GM18861 (cell line): ENCODE data around the gene HTD2.
A peak's percentile ranks its signal among the peaks of the same experiment; 100 is the strongest.
"Not testable (repeated sequence)": the region's sequence is repeated elsewhere in the genome, so short reads cannot be mapped to it uniquely, and the experiment has no call there.

Experiments
- ATAC-seq: cut with Tn5 transposase; IDR thresholded peaks from one replicate; pipeline ENCODE4 v1.9.1; 2021; ENCODE audit not compliant: unreplicated experiment

Gene HTD2

DNA sequence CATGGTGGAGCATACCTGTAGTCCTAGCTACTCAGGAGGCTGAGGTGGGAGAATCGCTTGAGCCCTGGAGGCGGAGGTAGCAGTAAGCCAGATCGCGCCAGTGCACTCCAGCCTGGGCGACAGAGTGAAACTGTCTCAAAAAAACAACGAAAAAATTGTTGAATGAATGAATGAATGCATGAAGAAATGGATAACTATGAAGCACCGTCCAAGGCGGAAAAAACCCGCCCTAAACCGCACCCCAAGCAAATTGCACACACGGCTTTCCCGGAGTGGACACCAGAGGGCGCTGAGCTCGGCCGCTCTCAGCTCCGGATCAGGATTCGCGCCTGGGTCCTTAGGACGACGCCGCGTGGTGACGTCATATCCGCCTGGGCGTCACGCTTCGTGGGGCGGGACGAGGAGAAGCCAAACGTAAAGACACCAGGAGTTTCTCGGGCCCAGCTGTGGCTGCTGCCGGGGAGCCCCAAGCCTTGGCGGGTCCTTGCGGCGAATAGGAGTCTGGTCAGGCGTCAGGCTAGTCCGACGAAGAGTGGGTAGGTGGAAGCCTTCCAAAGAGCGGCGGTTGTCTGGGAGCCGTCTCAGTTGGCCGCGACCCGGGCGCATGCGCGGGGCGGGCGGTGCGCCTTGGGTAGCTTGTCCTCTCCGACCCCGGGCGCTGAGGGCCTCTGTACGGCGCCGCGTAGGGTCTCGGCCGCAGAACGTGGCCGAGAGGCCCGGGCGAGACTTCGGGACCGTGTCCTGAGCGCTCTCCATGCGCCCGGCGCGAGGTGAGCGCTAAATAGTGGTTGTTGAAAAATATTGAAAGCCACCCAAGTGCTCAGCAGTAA lies at the start of gene HTD2, which contains the start of gene RPP14:
TSS of gene HTD2 (plus strand) at position 639 of the 830 bp plus-strand sequence. CDS start 11,094 bp downstream, outside the sequence.
TSS of gene RPP14 (plus strand) at position 364 of the 830 bp plus-strand sequence. CDS start 4,085 bp downstream, outside the sequence.
- peak; percentile 76 for ATAC-seq

DNA sequence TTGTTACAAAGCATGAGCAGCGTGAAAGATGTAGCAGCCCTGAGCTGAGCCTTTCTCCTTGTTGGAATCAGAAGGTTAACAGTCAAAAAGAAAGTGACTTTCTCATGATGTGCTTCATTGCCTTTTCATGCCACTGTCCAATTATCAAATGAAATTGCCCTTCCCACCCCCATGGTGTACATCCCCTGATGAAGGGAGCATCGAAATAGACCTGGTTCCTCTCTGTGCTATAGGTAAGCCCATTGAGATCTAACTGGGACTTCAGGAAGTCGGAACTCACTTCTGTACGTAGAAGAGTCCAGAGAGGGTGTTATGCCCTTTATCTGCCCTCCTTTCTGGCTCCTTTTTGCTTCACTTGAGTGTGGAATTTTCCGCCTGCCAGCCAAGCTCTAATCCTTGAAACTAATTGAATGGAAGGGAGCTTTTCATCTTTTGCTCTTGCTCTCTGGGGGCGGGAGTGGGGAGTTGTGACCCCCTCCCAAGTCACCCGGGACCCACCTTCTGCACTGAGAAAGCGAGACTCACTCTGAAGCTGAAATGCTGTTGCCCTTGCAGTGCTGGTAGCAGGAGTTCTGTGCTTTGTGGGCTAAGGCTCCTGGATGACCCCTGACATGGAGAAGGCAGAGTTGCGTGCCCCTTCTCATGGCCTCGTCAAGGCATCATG lies 47.8 kb upstream of the HTD2 start:
- no peak for ATAC-seq

DNA sequence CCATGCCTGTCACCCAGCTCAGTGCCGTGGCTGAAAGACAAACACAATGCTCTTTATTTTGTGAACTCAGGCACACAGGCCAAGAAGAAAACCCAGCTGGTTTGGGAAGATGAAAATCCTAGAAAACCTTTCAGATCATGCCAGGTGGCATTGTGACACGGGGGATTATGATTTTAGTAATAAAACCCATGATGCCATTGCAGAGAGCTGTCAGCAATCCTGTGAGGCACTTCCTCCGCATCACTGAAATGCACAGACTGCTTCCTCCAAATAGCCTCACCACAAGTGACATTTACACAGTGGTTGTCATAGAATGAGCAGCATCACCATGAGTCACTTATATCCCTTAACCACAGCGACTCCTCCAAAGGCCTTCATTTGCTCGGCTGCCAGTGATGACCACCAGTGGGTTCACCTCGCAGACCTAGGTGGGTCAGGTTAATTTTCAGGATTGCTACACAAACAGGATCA lies 46.0 kb upstream of the HTD2 start:
- no peak for ATAC-seq

DNA sequence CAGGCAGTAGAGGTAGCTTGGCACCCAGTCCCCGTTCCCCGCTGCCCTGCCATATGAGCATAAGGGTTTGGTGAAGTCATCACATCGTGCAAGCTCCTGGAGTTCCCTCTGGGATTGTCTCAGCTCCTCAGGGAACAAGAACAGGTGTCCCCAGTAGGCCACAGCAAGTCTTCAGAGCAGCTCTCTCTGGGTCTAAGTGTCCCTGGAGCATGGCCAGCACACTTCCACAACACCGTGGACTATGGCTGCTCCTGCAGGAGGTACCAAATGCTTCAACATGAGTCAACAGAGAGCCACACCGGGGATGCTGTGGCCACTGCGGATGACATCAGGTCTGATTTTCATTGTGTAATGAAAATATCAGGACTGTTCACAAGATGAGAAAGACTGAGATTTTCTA lies 45.6 kb upstream of the HTD2 start:
- no peak for ATAC-seq

DNA sequence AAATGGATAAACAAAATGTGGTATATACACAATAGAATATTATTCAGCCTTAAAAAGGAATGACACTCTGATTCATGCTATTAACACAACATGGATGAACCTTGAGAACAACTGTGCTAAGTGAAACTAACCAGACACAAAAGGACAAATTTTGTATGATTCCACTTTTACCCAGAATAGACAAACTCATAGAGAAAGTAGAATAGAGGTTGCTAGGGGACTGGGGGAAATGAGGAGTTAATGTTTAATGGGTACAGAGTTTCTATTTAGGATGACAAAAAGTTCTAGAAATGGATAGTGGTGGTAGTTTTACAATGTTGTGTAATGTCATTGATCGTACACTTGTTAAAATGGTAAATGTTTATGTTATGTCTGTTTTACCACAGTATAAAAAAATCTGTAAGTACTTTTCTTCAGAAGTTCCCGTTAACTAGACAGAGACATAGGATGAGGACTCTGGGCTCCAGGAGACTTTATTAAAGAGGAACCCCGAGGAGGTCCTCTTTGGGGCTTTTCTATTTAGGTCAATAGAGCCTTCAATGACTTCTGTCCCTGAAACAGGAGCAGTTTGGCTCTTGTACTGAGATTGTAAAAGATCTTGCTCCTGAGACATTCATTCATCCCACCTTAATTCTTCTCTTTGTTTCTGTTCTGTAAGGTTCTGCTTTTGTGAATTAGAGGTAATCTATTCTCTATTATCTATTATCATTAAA lies 44.2 kb upstream of the HTD2 start:
- peak; percentile 95 for ATAC-seq

DNA sequence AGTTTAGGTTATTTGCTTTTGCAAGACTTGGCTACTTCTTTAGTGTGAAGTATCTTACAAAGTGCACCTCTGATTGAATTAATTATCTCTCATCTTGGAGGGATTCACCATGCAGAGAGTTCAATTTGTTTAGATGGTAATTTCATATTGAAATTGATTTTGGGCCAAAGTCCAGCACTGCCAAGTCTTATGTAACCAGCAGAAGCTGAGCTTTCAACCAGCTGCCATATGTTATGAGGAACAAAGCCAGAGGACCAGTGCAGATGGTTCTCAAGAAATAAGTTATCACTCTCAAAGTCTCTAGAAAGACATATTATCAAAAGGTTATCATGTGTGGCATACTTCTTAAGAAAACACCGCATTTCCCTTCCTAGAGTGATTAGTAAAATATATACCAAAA lies 39.7 kb upstream of the HTD2 start:
- no peak for ATAC-seq

DNA sequence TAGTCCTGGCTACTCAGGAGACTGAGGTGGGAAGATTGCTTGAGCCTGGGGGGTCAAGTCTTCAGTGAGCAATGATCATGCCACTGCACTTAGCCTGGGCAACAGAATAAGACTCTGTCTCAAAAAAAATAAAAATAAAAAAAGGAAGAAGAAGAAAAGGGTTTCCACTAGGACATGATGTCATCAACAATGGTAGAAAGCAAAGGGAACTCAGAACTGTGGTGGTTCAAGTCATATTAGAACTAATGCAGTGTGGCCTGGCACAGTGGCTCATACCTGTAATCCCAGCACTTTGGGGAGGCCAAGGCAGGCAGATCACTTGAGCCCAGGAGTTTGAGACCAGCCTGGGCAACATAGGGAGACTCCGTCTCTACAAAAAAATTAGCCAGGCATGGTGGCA lies 38.8 kb upstream of the HTD2 start:
- not testable (repeated sequence) for ATAC-seq

DNA sequence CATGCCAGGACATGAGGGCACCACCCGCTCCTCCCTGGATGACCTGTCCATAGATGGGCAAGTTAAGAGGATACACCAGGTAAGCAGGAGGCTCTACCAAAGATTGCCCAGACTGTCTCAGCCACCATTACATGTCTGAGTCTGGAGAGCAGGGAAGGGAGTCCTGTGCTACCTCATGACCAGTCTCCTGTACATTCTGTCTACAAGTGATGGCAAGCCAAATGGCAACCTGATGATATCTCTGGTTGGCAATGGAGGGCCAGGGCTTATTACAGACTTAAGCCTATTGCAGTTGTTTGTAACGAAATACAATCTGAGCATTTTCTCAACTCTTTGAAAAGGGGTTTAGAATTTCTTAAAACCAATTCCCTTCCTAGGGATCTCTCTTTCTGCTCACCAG lies 37.0 kb upstream of the HTD2 start:
- no peak for ATAC-seq

DNA sequence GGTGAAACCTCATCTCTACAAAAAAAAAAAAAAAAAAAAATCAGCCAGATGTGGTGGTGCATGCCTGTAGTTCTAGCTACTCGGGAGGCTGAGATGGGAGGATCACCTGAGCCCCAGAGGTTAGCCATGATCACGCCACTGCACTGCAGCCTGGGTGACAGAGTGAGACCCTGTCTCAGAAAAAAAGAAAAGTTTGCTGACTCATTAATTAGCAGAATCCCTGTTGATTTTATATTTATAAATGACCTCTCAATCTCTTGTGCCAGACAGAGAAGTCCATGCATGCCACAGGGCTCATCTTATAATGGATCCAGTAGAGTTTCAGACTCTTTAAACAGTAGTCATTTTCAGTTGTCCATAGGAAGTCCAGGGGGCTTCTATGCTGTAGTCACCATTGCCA lies 35.8 kb upstream of the HTD2 start:
- no peak for ATAC-seq

DNA sequence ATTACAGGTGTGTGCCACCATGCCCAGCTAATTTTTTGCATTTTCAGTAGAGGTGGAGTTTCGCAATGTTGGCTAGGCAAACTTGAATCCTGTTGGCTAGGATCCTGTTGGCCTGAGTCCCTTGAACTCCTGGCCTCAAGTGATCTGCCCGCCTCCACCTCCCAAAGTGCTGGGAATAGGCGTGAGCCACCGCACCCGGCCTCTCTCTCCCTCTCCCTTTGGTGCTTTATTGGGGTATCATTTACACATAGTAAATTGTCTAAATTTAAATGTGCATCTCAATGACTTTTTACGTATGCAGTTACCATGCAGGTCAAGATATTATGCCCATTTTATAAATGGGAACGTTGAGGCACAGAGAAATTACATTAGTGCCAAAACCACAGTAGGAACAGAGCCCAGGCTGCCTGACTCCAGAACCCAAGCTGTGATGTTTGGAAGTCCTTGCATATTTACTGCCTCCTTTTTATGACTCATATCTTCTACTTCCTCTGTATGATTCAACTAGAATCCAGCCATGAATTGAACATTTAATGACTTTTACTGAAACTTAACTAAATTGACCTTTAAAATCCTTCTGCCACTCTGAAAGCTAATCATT lies 34.3 kb upstream of the HTD2 start:
- no peak for ATAC-seq

DNA sequence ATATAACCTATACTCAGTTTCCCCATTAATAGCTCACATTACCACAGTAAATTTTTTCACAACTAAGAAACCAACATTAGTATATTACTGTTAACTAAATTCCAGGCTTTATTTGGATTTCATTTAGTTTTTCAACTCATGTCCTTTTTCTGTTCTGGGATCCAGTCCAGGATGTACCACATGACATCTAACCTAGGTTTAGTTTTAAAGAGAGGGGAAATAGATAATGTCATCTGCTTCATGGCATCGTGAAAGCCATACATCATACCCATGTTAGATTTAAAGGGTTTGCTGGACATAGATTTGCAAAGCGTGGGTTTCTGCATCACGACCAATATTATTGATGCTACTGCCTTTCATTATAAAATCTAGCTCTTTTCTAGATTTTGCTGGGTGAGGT lies 33.4 kb upstream of the HTD2 start:
- ATAC-seq = no peak

DNA sequence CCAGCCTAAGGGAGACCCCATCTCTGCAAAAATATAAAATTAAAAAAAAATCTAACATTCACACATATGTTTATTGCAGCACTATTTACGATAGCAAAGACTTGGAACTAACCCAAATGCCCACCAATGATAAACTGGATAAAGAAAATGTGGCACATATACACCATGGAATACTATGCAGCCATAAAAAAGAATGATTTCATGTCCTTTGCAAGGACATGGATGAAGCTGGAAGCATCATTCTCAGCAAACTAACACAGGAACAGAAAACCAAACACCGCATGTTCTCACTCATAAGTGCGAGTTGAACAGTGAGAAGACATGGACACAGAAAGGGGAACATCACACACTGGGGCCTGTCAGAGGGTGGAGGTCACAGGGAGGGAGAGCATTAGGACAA lies 33.0 kb upstream of the HTD2 start:
- ATAC-seq = not testable (repeated sequence)

DNA sequence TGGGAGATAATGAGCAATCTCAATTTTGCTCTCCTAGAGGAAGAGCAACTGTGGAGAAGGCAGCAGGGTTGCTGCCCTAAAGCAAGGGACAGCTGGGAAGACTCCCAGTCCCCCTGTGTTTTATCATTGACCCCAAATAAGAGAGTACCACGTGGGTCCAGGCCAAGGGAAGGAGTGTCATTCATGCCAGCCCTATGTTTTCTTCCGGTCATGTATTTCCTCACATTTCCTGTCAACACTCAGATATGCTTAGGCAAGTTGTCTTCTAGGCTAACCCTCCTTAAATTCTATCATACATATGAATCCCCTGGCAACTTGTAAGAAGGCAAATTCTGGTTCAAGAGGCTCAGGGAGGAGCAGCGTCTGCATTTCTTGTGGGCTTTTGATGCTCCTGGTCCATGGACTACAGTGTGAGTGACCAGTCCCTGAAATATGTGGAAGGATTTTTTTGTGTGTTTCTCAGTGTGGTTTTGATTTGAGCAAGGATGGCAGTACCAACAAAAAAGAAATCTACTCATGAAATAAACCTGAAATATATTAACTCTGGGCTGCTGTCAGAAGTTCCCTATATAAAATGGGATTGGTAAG lies 32.2 kb upstream of the HTD2 start:
- ATAC-seq = no peak

DNA sequence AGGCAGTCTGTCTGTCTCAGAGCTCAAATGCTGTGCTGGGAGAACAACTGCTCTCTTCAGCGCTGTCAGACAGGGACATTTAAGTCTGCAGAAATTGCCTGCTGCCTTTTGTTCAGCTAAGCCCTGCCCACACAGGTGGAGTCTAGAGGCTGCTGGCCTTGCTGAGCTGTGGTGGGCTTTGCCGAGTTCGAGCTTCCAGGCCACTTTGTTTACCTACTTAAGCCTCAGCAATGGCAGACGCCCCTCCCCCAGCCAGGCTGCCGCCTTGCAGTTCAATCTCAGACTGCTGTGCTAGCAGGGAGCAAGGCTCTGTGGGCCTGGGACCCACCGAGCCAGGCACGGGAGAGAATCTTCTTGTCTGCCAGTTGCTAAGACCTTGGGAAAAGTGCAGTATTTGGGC lies 25.3 kb upstream of the HTD2 start:
- ATAC-seq = no peak

DNA sequence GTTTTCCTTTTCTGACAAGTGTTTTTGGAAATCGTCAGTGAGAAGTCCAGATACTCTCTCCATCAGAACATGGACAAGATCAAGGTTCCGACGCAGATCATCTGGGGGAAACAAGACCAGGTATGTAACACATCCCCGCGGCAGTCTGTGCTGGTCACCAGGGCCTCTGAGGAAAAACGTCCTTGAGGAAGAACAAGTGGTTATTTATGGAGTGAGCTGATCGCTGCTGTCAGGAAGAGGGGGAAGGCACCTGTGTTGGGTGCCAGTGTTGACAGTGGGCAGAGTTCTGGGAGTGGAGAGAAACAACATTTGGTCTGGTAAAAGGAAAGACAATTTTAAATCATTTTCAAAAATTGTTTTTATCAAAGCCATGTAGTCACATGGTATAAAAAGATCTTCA lies 21.0 kb upstream of the HTD2 start:
- ATAC-seq = no peak

DNA sequence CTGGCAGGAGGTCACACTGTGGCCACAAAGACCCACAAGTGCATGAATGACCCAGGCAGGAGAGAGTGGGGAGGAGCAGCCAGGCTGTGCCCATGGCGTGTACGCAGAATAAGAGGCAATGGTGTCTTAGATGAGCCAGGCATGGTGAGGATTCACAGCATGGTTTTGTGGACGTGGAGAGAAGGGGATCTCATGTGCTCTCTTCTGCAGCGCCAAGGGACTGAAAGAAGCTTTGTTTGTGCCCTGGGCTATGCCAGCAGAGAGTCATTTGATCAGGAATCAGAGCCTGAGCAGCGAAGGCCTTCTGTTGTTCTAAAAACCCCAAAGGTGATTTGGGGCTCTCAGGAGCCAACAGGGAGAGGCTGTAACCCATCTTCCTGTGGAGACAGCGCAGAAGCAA lies 19.0 kb upstream of the HTD2 start:
- ATAC-seq = no peak

DNA sequence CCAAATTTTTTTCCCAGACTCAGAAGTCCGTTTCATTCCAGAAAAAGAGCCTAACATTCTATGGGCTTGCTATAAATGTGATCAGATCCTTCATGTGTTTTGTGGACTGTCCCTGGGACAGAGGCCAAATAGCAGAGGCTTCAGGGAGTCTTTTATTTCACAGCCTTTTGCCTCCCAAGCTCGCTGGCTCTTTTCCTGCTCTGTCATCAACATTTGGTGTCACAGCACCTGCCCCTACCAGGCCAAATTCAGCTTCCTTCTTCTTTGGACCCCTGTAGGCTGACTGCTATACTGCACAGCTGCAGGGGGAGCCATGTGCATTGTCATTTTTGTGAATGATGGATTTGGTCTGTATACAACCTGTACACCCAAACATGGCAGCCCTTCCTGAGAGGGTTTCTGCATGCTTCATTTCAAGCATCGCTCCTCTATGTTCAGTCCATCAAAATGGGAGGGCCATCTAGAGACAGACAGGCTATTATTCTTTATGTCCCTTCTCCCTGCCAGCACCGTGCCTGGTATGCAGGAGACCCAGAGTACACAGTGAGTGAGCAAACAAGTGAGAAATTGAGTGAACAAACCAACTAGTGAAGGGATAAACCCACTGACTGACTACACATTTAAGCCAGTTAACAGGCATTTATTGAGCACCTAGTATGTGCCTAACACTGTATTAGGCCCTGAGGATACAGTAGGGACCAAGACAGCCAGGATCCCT lies 18.1 kb upstream of the HTD2 start:
- no peak for ATAC-seq

DNA sequence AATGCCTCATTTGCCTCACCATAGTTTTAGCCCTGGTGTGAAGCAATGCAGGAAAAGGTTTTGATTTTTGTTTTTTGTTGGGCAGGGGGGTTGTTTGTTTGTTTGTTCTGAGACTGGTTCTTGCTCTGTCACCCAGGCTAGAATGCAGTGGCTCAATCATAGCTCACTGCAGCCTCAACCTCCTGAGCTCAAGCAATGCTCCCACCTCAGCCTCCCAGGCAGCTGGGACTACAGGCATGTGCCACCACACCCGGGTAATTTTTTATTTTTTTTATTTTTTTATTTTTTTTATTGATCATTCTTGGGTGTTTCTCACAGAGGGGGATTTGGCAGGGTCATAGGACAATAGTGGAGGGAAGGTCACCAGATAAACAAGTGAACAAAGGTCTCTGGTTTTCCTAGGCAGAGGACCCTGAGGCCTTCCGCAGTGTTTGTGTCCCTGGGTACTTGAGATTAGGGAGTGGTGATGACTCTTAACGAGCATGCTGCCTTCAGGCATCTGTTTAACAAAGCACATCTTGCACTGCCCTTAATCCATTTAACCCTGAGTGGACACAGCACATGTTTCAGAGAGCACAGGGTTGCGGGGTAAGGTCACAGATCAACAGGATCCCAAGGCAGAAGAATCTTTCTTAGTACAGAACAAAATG lies 17.2 kb upstream of the HTD2 start:
- not testable (repeated sequence) for ATAC-seq

DNA sequence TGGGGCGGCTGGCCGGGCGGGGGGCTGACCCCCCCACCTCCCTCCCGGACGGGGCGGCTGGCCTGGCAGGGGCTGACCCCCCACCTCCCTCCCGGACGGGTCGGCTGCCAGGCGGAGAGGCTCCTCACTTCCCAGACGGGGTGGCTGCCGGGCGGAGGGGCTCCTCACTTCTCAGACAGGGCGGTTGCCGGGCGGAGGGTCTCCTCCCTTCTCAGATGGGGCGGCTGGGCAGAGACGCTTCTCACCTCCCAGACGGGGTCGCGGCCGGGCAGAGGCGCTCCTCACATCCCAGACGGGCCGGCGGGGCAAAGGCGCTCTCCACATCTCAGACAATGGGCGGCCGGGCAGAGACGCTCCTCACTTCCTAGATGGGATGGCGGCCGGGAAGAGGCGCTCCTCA lies 15.9 kb upstream of the HTD2 start:
- ATAC-seq = not testable (repeated sequence)
